ENCODE data around the gene SSR4.
"Not testable (repeated sequence)": the region's sequence is repeated elsewhere in the genome, so short reads cannot be mapped to it uniquely, and the experiment has no call there.

The SSR4 gene

DNA sequence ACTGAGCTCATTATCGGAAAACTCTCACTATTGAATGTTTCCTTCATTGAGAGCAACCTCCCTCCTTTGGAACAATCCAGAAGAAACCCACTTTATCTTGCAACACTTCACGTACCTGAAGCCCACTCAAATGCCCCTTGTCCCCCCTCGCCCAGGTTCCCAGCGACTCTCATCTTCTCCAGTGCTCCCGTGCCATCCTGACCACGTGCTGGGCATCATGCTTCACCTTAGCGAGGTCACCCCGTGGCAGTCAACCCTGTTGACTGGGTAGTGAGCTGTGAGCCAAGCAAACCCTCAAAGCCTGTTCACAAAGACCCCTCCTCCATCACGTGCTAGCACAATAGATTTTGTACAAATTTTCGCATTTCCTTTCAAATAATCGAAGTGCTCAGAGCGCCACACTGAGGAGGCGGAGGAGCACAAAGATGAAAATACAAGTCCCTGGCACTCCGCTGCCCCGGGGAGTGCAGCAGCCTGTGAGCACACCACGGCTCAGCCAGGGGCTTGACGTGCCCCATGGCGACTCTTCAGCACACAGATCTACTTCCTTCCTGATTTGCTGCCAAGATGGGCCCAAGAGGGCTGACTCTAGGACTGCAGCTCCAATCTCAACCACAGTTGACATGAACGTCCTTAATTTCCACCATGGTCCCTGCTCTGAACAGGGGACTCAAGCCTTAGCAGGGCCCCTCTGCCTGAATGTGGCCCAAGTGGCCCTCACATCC is 20.3 kb downstream of the SSR4 start:
- TF ChIP-seq, protein P1, sequence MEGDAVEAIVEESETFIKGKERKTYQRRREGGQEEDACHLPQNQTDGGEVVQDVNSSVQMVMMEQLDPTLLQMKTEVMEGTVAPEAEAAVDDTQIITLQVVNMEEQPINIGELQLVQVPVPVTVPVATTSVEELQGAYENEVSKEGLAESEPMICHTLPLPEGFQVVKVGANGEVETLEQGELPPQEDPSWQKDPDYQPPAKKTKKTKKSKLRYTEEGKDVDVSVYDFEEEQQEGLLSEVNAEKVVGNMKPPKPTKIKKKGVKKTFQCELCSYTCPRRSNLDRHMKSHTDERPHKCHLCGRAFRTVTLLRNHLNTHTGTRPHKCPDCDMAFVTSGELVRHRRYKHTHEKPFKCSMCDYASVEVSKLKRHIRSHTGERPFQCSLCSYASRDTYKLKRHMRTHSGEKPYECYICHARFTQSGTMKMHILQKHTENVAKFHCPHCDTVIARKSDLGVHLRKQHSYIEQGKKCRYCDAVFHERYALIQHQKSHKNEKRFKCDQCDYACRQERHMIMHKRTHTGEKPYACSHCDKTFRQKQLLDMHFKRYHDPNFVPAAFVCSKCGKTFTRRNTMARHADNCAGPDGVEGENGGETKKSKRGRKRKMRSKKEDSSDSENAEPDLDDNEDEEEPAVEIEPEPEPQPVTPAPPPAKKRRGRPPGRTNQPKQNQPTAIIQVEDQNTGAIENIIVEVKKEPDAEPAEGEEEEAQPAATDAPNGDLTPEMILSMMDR (IDR thresholded peaks at IDR 0.05; ENCODE audit: low read depth, low read length) = no peak
- DNase-seq (ENCODE audit: extremely low read depth, low read depth) = no peak

DNA sequence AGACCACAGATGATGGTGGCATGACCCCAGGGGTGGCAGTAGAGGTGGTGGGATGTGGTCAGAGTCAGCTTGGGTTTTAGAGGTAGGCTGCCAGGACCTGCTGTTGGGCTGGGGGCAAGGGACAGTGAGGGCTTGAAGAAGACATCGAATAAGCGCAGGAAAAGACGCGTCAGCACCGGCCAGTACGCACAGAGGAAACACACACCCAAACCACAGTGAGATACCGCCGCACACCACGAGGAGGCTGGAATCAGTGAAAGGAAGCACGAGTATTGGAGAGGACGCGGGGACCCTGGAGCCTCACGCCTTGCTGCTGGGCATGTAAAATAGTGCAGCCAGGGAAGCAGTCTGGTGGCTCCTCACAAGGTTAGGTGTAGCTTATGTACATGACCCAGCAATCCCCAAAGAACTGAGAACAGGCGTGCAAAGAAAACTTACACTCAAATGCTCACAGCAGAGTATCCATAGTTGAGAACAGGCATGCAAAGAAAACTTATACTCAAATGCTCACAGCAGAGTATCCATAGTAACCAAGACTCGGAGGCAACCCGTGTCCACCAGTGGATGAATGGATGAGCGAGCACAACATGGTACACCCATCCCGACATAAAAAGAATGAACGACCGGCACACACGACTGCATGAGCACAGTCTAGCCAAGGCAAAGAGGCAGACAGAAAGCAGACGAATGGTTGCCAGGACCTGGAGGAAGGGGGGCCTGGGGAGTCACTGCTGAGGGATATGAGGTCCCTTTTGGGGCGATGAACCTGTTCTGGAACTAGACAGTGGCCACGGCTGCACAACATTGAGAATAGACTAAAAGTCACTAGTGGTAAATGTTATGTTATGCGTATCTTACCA is 22.6 kb downstream of the SSR4 start:
- DNase-seq (ENCODE audit: extremely low read depth, low read depth) = no peak
- TF ChIP-seq, protein P1 (IDR thresholded peaks at IDR 0.05; ENCODE audit: low read depth, low read length) = no peak

DNA sequence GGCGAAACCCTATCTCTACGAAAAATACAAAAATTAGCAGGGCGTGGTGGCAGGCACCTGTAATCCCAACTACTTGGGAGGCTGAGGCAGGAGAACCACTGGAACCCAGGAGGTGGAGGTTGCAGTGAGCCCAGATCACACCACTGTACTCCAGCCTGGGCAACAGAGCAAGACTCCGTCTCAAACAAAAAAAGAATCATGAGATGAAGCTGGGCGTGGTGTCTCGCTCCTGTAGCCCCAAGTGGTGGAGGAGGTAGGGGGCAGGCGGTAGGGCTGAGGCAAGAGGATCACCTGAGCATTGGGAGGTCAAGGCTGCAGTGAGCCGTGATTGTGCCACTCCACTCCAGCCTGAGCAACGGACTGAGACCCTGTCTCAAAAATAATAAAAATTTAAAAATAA is 23.6 kb downstream of the SSR4 start:
- not testable (repeated sequence) for DNase-seq (ENCODE audit: extremely low read depth, low read depth)

DNA sequence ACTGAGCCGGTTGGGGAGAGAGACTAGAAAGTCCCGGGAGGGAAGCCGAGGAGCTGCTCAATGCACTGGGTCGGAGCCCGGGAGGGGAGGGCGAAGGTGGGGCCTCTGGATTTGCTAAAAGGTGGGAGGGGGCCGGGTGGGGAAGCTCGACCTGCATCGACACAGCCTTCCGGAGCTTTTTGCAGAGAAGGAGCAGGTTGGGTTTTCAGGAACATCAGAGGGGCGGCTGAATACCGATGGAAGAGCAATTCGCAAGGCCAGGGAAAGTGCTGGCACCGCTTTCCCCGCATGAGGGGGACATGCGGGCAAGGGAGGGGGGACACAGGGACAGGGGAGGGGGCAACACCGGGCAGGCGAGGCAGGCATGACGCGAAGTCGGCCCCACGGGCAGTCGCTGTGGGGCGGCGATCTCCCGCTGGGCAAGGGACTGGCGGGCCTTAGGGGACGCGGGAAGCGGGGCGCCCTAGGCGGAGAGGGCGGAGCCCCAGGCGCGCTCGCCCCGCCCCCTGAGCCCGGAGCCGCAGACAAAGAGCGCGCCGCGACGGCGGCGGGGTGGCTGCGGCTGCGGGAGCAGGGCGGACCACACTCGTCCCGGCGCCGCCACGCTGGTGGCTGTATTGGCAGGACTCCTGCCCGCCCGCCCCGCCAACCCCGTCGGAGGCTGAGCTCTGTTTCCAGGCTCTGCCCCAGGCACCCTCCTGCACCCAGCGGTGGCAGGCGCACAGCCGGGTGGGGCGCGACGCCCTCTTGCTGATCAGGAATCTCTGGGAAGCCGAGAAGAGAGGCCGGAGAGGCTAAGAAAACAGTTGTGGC is 24.3 kb downstream of the SSR4 start:
- no peak for DNase-seq (ENCODE audit: extremely low read depth, low read depth)
- TF ChIP-seq, protein P1 (IDR thresholded peaks at IDR 0.05; ENCODE audit: low read depth, low read length) = no peak

DNA sequence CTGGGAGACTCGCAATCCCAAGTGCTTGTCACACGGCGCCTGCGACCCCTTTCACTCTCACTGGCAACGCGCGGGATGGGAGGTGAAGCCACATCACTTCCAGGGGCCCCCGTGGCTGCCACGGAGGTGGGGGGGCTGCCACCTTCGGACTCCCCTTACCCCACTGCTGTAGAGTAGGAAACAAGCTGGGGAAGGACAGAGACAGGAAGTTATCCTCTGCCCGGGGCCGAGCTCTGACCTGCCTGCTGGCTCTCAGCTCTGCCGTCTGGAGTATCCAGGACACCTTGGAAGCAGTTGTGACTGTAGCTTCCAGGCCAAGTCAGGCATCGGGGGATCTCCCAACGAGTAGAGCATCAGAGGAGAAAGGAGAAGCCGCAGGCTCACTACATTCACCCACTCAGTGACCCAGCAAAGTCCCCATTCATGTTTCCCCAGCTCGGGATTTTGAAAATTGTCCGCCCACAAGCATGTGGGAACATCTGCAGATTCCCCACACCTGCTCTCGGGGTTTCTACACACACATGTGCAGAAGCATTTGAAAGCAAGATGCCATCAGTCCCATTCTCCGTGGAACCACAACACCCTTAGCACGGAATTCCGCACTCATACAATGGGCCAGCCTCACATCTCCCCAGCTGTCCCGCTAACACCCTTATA is 25.0 kb downstream of the SSR4 start:
- TF ChIP-seq, protein P1 (IDR thresholded peaks at IDR 0.05; ENCODE audit: low read depth, low read length) = no peak
- DNase-seq (ENCODE audit: extremely low read depth, low read depth) = no peak

DNA sequence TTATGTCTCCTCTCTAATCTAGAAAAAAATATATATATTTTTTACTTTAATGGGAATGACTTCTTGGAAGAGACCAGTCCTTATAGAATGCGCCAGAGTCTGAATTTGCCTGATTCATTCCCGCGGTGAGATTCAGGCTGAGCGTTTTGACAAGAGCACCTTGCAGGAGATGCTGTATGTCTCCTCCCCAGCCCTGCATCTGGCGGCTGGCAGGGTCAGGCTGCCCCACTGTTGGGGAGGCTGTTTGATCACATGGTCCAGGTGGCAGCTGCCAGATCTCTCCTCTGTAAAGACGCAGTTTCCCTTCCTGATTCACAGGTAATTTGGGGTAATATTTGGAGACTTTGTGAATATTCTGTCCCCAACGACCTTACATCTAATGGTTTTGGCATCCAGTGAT is 26.1 kb downstream of the SSR4 start:
- TF ChIP-seq, protein P1 (IDR thresholded peaks at IDR 0.05; ENCODE audit: low read depth, low read length) = no peak
- DNase-seq (ENCODE audit: extremely low read depth, low read depth) = no peak

DNA sequence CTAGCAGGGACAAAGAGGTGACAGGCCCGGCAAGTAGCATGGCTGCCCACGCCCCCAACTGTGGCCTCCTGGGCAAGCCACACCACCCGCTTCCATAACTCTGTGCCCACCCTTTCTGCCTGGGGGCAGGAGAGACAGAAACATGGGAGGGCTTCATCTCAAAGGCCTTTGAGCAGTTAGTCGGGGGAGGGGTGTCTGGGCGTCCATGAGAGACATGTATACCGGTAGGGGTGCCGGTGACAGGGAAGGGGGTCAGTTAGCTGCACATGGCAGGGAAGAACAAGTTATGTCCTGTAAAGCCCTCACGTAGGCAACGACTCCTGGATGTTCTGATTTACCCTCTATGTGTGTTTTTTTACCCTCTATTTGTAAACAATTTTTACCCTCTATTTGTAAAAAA is 26.6 kb downstream of the SSR4 start:
- DNase-seq (ENCODE audit: extremely low read depth, low read depth) = no peak

More for the DNA sequence above, 26.6 kb downstream of the SSR4 start:
- TF ChIP-seq, protein P1 (IDR thresholded peaks at IDR 0.05; ENCODE audit: low read depth, low read length) = no peak

All from AG09319 (cell line).